Left ventricle myocardium inferior (tissue), 1 donor: ENCODE results near the gene FANCC. TPM values are rescaled to one million over a fixed set of nuclear protein-coding genes. Genes with fewer than 3 reads are reported as not detected.

Experiments used
- DNase-seq: peaks from one replicate; pipeline ENCODE4 v3.0.0-alpha.2; 2020
- H3K27ac ChIP-seq: fragments of 200-600 bp; replicated peaks from 2 replicates; pipeline ENCODE4 v1.8.0; 2021
- H3K27me3 ChIP-seq: fragments of 200-600 bp; 2 replicates; pipeline ENCODE4 v1.8.0; 2021; ENCODE audit warnings: low read depth
- H3K36me3 ChIP-seq: fragments of 200-600 bp; 2 replicates; pipeline ENCODE4 v1.8.0; 2021
- H3K4me1 ChIP-seq: fragments of 200-600 bp; 2 replicates; pipeline ENCODE4 v1.8.0; 2021
- H3K4me3 ChIP-seq: fragments of 200-600 bp; 2 replicates; pipeline ENCODE4 v1.8.0; 2021; ENCODE audit warnings: mild to moderate bottlenecking, moderate library complexity
- H3K9me3 ChIP-seq: fragments of 200-600 bp; replicated peaks from 2 replicates; pipeline ENCODE4 v1.8.0; 2021
- intact Hi-C: fragments of 100-400 bp; cut with micrococcal nuclease; formaldehyde crosslinking; loops from one replicate; pipeline ENCODE4 v1.11.0; 2022
- total RNA-seq: library from RNA; stranded (reverse); fragmentation: NEBNext Ultra II Directional; extraction: Animal tissue kit (Norgen Biotek cat#: 25700); gene quantifications from one replicate; pipeline ENCODE4 v1.2.1, GENCODE V29; 2021
- TF ChIP-seq, protein P1 (sequence below): fragments of 200-600 bp; IDR thresholded peaks from 2 replicates; pipeline ENCODE4 v1.8.0; 2021; ENCODE audit warnings: antibody characterized with exemption, mild to moderate bottlenecking, borderline replicate concordance
- donor health status: DM: no; HTN: yes; CAD: no; lungs with severe emphysema.

Gene FANCC
- total RNA-seq, 1 donor from 2014 or later = 4.1 TPM

DNA sequence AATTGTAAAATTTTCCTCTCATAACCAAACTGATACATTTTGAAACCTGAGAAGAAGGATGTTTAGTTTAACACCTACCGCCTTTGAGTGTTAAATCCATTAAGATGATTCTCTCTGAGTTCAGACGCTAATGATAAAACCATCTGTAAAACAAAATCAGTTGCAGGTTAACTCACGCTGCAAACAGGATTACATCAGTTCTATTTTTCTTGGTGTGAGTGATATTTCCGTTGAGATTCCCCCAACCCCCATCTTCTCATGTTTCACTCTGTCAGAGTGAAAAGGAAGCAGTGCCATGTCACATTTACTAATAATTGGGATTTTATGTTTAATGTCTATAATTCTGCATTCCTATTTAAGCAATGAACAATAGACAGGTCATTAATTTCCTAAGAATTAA is 146.5 kb downstream of the FANCC start:
- Histone ChIP-seq H3K4me3 (no peak overlapping the region), H3K9me3 (no peaks in the 10 kb centered on the region), H3K27ac (no peak overlapping the region), H3K36me3 (no peaks in the 10 kb centered on the region), H3K4me1 (peaks cover 6% of the 10 kb centered on the region), H3K27me3 (no peaks in the 10 kb centered on the region)
- TF ChIP-seq, protein P1, sequence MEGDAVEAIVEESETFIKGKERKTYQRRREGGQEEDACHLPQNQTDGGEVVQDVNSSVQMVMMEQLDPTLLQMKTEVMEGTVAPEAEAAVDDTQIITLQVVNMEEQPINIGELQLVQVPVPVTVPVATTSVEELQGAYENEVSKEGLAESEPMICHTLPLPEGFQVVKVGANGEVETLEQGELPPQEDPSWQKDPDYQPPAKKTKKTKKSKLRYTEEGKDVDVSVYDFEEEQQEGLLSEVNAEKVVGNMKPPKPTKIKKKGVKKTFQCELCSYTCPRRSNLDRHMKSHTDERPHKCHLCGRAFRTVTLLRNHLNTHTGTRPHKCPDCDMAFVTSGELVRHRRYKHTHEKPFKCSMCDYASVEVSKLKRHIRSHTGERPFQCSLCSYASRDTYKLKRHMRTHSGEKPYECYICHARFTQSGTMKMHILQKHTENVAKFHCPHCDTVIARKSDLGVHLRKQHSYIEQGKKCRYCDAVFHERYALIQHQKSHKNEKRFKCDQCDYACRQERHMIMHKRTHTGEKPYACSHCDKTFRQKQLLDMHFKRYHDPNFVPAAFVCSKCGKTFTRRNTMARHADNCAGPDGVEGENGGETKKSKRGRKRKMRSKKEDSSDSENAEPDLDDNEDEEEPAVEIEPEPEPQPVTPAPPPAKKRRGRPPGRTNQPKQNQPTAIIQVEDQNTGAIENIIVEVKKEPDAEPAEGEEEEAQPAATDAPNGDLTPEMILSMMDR = no peak
- intact Hi-C loops = no loop called here
- no peak for DNase-seq

DNA sequence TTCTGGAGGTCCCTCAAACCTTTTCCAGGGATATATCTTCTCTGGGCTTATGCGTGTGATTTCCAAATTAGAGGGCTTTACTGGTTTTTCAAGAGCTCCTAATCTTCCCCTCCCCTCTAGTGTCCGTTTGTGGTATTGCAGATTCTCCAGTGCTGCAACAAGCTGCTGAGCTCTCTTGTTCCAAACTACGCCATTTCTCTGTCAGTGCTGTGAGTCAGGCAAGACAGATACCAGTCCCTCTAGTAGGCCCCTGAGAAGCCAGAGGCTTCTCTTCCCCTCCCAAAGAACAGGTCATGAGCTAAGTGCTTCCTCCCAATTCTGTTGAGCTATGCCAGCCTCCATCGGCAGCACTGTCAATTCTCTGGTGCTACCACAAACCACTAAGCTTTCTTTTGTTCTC is 149.5 kb downstream of the FANCC start:
- H3K4me3 ChIP-seq = no peak overlapping the region
- peaks cover 5% of the 10 kb centered on the region for H3K9me3 ChIP-seq
- H3K4me1 ChIP-seq = peaks cover 6% of the 10 kb centered on the region
- TF ChIP-seq, protein P1 = peak; percentile 82
- no peak overlapping the region for H3K27ac ChIP-seq
- no peak for DNase-seq
- no peaks in the 10 kb centered on the region for H3K36me3 ChIP-seq
- intact Hi-C loops = no loop called here
- H3K27me3 ChIP-seq = no peaks in the 10 kb centered on the region

DNA sequence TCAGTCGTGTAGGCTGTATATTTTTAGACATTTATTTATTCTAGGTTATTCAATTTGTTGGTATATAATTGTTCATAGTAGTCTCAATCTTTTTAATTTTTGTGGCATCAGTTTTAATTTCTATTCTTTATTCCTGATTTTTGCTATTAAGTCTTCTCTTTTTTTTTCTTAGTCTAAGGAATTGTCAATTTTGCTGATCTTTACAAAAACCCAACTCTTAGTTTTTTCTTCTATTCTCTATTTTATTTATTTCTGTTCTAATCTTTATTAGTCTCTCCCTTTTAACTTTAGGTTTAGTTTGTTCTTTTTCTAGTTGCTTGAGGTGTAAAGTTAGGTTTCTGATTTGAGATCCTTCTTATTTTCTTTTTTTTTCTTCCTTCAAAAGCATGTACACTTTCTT is 152.5 kb downstream of the FANCC start:
- TF ChIP-seq, protein P1 = no peak
- H3K36me3 ChIP-seq = no peaks in the 10 kb centered on the region
- no peak overlapping the region for H3K27ac ChIP-seq
- no peak overlapping the region for H3K4me3 ChIP-seq
- no peaks in the 10 kb centered on the region for H3K4me1 ChIP-seq
- intact Hi-C loops = no loop called here
- H3K9me3 ChIP-seq = peaks cover 5% of the 10 kb centered on the region
- no peak for DNase-seq
- no peaks in the 10 kb centered on the region for H3K27me3 ChIP-seq

DNA sequence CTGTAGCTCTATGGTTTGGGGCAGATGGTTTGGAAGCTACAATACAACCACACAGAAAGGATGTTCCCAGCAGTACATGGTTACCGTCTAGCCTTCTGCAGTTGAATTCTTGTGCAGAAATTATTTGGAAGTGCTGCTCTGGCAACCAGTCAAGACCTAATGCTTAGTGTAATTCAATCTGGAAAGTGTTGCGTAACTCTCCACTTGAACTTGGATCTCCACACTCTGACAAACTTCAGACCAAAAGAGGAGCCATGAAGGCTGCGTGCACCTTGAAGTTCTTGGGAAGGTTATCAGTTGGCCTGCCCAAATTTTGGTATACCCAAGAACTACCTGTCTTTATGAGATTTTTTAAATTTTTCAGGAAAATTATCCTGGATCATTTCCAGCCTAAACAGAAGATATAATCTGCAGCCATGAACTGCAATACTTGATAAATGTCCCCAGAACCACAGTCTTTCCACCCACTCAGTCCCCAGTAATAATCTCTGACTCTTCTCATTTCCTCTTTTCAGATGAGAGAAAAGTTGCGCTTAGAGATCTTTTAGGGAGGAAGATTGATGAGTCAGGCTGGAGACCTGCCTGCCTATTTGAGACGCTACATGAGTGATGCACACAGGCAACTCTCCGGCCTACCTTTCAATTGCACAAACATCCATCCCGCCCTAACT is 159.9 kb downstream of the FANCC start:
- H3K9me3 ChIP-seq = no peaks in the 10 kb centered on the region
- no peaks in the 10 kb centered on the region for H3K36me3 ChIP-seq
- no peak overlapping the region for H3K4me3 ChIP-seq
- H3K27me3 ChIP-seq = no peaks in the 10 kb centered on the region
- DNase-seq = no peak
- intact Hi-C loops = no loop called here
- TF ChIP-seq, protein P1 = no peak
- peaks cover 8% of the 10 kb centered on the region for H3K4me1 ChIP-seq
- peak overlapping the region; percentile 62 for H3K27ac ChIP-seq

DNA sequence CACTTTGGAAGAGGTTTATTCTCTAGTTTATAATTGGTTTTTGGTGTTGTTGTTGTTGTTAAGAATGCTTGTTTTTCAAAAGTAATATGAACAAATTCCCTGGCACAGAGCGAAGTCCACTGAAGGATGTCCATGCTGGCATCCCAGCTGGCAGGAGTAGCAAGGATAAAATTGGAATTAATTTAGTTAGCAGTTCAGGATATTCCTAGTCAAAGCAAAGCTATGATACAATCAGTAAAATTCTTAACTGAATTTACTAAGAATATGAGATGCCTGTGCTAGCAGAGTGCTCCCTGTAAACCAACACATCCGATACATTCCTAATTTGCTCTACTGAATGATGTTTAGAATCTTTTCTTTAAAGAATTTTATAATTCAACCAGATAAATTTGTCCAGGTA is 161.4 kb downstream of the FANCC start:
- H3K9me3 ChIP-seq = no peaks in the 10 kb centered on the region
- H3K4me3 ChIP-seq = no peak overlapping the region
- no peak overlapping the region for H3K27ac ChIP-seq
- TF ChIP-seq, protein P1 = no peak
- peaks cover 8% of the 10 kb centered on the region for H3K4me1 ChIP-seq
- no peaks in the 10 kb centered on the region for H3K36me3 ChIP-seq
- intact Hi-C loops = no loop called here
- no peak for DNase-seq
- no peaks in the 10 kb centered on the region for H3K27me3 ChIP-seq

DNA sequence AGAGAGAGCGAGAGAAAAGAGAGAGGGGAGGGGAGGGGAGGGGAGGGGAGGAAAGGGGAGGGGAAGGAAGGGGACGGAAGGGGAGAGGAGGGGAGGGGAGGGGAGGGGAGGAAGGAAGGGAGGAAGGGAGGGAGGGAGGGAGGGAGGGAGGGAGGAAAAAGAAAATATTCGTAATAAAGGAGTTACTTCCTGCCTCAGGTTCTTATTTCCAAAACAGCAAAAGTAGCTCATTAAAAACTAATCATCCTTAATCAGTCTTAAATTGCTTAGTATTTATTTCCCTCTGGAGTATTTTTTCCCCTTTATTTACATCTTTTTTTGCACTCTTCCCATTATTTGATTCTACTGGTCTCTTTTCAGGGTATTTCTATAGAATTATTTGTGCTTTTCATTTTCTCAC is 162.3 kb downstream of the FANCC start:
- no peaks in the 10 kb centered on the region for H3K9me3 ChIP-seq
- H3K27me3 ChIP-seq = no peaks in the 10 kb centered on the region
- H3K4me3 ChIP-seq = no peak overlapping the region
- no peak for DNase-seq
- intact Hi-C loops = no loop called here
- H3K36me3 ChIP-seq = no peaks in the 10 kb centered on the region
- TF ChIP-seq, protein P1 = no peak
- H3K4me1 ChIP-seq = peaks cover 8% of the 10 kb centered on the region
- no peak overlapping the region for H3K27ac ChIP-seq
